HK-2 (cell line): Measurements from ENCODE around the gene ST6GALNAC5.
"Not testable (repeated sequence)": the region's sequence is repeated elsewhere in the genome, so short reads cannot be mapped to it uniquely, and the experiment has no call there.

Experiments
- DNase-seq: peaks from one replicate; pipeline ENCODE4 v3.0.0-alpha.2; 2018; ENCODE audit not compliant: unreplicated experiment

The ST6GALNAC5 gene

GRCh38 chr1:76939050-76939816 lies 72.0 kb downstream of the ST6GALNAC5 start:
- peak; percentile 47 for DNase-seq

GRCh38 chr1:76939817-76940216 lies 72.5 kb downstream of the ST6GALNAC5 start:
- DNase-seq, result no peak

DNA sequence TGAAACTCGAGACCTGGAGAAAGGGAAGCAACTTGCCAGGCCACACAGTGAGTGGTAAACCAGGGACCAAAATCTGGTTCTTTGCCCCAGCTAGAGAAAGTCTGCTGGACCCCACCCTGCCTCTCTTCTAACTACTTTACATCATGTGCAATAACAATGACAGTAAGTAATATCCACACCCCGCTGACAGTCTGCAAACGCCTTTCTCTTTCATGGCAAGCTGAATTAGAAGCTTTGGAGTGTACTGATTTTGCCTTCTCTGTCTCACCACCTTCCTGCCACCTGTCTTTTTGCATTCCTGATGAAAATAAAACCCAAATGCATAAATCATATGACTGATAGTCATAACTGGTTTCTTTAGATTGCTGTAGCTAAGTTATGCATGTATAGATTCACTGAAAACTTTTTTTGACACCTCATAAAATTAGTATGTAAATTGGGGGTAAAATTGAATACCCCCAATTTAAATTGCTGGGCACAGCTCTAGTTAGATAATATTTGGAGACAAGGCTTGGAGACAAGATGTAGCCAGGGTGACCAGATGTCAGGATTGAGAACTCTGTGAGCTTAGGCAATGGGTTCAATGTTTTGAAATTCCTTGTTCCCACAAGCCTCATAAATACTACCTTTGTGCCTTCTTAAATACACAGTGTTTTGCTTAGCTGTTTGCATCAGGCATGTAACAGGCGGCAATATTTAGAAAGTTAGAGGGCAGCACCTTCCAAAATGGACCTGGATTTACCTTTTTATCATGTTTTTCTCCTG lies 73.5 kb downstream of the ST6GALNAC5 start:
- no peak for DNase-seq

DNA sequence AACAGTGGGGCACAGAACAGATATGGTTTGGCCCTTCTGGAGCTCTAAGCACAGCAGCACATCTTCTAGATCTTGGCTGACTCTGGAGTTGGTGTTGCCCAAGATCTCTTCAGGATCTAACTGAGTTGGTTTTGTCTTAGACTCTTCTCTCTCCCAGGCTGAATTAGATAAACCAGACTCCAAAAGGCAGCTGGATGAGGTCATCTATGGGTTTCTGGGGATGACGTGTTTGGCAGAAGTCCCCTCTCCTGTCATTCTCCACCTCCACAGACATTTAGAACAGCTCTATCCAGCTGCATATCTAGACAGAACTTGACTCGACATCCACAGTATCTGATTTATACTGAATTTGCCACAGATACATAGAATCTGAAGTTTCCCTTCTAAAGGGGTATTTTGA lies 75.3 kb downstream of the ST6GALNAC5 start:
- no peak for DNase-seq

DNA sequence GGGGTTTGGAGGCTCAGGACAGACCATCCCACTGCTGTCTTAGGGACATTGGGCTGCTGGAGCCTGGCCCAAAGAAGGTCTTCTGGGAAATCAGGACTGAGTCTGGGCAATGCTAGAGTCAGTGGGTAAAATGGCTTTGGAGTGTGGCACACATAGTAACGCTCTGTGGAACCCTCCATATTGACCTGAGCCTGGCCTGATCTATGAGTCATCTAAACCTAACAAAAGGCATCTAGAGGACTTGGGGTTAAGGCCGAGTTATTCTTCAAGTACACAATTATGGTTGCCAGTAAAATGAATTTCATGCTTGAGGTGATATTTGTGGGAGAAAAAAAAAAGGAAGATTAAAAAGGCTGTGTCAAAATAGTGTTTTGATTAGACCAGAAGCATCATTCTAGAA lies 77.7 kb downstream of the ST6GALNAC5 start:
- DNase-seq, result peak; percentile 29

DNA sequence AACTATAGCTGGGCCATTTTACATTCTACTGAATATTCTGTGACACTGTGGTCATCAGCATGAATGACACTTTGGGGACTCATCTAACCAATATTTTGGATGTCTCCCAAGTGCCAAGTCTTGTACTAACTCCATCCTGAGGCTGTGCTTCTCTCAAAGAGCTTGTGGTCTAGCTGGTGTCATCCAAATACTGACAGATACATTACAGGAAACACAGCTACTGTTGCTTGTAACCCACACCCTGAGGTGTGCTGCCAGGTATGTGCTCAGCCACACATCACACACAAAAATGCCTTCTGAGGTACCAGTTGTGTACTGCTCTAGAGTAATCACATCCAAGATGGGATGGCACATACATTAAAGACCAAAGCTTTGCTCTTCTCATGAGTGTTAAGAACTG lies 81.6 kb downstream of the ST6GALNAC5 start:
- peak; percentile 20 for DNase-seq

DNA sequence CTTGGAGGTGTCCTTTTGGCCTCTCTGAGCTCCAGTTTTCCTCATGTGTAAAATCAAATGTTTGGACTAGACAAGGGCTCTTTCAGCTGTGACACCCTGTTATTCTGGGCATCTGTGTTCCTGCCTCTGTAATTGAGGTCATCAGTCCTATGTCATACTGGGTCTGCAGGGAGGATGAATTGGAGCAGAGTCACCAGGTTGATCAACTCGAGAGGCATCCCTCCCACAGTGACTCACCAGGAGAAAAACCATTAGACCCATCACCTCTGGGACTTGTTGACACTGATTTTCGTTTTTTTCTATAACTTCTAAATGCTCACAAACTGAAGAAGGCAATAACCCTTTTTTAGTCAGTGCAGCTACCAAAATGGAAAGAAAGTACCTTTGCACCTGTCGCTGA lies 82.2 kb downstream of the ST6GALNAC5 start:
- peak; percentile 67 for DNase-seq

GRCh38 chr1:76950306-76950705 lies 83.0 kb downstream of the ST6GALNAC5 start:
- DNase-seq, result no peak

- no peak for DNase-seq
These were observed 83.9 kb downstream of the ST6GALNAC5 start for GRCh38 chr1:76951153-76951552.

DNA sequence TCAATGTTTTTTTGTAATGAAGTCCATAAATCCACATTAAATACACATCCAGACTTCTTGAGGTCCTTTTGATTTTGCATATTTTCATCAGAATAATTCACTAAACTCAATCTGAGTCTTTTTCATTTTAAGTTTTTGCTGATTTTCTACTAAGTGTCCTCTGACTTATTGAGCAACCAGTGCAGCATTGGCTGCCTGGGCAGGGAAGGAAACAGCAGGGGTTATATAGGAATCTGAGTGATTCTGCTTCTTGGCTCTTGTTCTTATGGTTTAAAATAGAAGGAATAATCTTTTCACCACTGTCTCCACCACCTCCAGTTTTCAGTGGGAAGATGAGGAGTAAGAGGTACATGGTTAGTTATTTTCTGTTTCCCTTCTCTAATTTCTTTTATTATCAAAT lies 88.4 kb downstream of the ST6GALNAC5 start:
- DNase-seq, result no peak

DNA sequence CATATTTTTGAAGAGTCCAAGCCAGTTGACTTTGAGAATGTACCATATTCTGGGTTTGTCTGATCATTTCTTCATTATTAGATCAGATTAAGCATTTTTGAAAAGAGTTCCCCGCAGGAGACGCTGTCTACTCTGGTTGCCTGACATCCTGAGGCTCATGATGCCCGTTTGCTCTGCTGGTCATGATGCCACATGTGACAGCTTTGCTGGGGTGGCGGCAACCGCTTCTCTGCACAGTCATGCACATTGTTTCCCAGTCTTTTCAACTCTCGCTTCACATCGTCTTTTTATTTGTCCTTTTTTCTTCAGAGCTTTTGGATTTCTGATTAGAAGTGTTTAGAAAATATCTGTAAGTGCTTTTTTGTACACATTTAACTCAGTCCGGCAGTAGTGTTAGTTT lies 90.7 kb downstream of the ST6GALNAC5 start:
- DNase-seq, result no peak

DNA sequence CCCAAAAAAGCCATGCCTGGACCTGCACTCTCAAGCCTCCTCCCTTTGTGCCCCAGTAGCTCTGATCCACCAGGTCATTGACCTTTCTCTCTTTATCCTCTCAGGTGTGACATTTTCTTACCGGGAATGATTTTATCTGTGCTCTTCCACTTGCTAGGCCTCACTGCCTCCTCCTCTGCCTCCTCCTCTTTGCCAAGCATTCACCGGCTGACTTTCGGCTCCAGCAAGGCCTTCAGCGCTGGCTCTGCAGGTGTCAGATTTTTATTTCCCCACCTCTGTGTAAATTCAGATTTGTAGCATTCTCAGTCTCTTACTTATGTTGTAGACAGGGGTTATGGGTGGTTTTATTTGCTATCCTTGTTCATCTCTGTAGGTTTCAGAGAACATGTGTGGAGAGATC lies 91.5 kb downstream of the ST6GALNAC5 start:
- DNase-seq, result no peak

GRCh38 chr1:76959556-76959955 lies 92.3 kb downstream of the ST6GALNAC5 start:
- DNase-seq, result no peak

DNA sequence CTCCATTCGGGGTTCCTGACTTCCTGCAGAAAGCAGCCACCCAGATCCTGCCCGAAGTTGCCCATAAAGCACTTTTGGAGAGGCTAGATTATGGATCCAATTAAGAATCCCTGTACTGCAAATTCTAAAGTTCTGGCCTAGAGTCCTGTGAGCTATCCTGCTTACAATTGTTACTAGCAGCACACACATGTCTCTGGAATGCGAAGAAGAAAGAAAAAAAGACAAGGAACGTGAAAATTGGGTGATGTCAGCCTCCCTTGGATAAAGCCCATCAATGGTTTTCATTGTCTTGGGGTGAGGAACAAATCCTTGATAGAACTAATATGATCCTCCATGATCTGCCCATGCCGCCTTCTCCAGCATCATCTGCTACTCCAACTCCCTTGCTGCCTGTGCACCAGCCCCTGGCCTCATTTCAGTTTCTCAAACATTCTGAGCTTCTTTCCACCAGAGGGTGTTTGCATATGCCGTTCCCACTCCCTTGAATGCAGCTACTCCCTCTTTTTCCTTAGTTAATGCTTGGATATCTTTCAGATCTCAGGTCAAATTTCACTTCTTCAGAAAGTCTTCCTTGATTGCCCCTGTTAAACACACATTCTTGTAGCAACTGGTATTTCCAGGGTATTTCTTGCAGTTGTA lies 94.0 kb downstream of the ST6GALNAC5 start:
- no peak for DNase-seq

GRCh38 chr1:76961820-76962207 lies 94.5 kb downstream of the ST6GALNAC5 start:
- no peak for DNase-seq

- not testable (repeated sequence) for DNase-seq
These were observed 114.0 kb downstream of the ST6GALNAC5 start for GRCh38 chr1:76981267-76981666.

DNA sequence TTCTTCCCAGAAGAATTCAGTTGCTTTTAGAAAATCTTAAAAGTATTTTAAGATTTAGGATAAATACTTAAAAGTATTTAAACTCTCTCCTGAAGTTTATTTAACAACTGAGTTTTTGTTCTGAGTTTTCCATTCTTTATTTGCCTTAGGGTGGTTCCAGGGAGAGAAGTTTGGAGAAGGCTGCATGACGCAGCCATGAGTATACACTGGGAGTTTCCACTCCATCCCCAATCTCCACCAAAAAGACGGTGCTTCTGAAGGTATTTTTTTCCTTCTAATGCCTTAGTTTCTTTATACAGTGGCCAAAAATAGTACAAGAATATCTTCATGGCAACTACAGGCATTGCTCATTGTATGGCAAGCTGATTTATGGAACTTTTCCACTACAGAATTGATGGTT lies 122.7 kb downstream of the ST6GALNAC5 start:
- no peak for DNase-seq

DNA sequence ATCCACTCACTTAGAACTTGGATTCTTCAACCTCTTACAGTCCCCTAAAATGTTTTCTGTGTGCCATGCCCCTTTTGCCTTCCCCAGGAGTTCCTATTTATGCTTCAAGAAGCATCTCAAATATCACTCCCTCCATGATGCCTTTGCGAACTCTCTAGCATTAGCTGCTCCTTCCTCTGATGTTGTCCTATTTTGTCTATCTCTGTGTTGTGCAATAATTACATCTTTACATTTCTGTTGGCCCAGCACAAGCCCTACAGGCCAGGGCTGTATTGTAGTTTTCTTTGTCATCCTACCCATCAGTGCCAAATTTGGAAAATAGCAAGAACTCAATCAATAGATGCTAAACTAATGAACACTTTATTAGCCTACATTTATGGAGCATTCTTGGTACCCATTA lies 125.8 kb downstream of the ST6GALNAC5 start:
- no peak for DNase-seq

DNA sequence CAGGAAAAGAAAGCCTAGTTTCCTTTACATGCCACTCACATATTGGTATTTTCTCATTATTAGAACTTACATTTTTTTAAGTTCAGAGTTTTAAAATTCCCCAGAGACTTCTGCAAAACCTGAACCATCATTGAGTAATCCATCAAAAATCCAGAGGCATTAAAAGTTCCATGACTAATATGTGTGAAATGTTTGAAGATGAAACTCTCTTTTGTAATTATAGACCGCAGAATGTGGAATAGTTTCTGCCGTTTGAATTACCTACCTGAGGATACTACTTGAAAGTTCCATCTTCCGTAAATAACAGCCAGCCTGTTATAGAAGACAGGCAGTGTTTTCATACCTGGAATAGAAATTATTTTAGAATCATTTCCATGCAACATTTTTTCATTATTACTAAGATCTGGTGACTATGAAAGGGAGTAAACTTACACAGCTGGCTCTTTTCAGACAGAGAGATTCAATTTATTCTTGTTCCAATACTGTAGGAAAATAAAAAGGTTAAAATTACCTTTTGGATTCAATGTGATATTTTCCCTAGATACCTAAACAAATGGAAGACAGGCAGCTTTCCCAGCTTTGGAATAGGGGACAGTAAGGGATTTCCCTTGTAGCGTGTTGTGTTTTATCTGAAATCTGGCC lies 131.4 kb downstream of the ST6GALNAC5 start:
- DNase-seq, result no peak

DNA sequence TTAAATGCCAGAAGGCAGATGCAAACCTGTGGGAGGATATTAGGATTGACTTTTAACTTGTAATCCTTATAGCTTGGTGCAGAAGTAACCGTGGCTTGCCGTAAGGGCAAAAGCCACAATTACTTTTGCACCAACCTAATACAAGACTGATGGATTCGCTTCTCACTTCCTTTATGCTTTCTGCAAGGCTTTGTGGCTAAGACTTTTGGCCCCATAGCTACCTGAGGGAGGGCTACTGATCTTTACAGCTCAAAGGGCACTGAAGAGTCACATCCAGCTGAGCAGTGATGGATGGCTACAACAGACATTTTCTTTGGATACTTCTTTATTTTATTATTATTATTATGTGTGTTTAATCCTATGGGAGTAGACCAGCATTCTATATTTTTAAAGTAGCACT lies 140.4 kb downstream of the ST6GALNAC5 start:
- DNase-seq, result no peak

GRCh38 chr1:77010937-77011336 lies 143.7 kb downstream of the ST6GALNAC5 start:
- no peak for DNase-seq

GRCh38 chr1:77012066-77012465 lies 144.8 kb downstream of the ST6GALNAC5 start:
- no peak for DNase-seq
